BE2C (cell line): Measurements from ENCODE around the gene USP25.
"Not testable (repeated sequence)": the region's sequence is repeated elsewhere in the genome, so short reads cannot be mapped to it uniquely, and the experiment has no call there.

ENCODE experiments used
- DNase-seq: peaks from one replicate; pipeline ENCODE4 v3.0.0-alpha.2; 2020
- H3K27me3 ChIP-seq: fragments of 250-450 bp; sonication (Bioruptor Pico); 2 replicates; pipeline ENCODE4 v1.5.1; 2020; ENCODE audit warnings: mild to moderate bottlenecking
- H3K36me3 ChIP-seq: fragments of 250-450 bp; sonication (Bioruptor Pico); 2 replicates; pipeline ENCODE4 v1.5.1; 2020; ENCODE audit warnings: mild to moderate bottlenecking
- H3K4me1 ChIP-seq: fragments of 250-450 bp; sonication (Bioruptor Pico); 2 replicates; pipeline ENCODE4 v1.5.1; 2020
- H3K4me3 ChIP-seq: 2 replicates; pipeline ENCODE4 v1.5.1; 2011; ENCODE audit warnings: low read depth, low read length
- H3K9me3 ChIP-seq: fragments of 250-450 bp; sonication (Bioruptor Pico); 2 replicates; pipeline ENCODE4 v1.5.1; 2020
- CTCF ChIP-seq: IDR thresholded peaks from 2 replicates; pipeline ENCODE4 v1.5.1; 2012; ENCODE audit warnings: mild to moderate bottlenecking, low read depth, low read length

USP25 gene

DNA sequence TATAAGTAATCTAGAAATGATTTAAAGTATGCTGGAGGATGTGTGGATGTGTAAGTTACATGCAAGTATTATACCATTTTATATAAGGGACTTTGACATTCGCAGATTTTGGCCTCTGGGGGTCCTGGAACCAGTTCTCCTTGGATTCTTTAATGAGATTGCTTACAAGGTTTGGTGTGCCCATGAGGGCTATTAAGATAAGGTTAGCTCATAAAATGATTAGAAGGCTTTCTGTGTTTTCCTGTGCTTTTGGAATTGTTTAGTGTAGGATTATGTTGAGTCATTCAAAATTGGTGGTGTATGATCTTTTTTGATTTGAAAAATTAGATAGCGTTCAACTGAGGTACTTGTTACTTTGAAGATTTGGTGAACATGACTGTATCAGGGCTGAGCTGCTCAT is 5.6 kb downstream of the USP25 start:
- DNase-seq, result no peak
- H3K4me1 ChIP-seq, result no peaks in the 10 kb centered on the region; the same call in 1 of the 2 replicates
- H3K27me3 ChIP-seq, result no peaks in the 10 kb centered on the region; the same call in 1 of the 2 replicates
- no peaks in the 10 kb centered on the region for H3K36me3 ChIP-seq
- H3K4me3 ChIP-seq, result no peak overlapping the region
- no peak; the same call in 1 of the 2 replicates for TF ChIP-seq CTCF
- no peaks in the 10 kb centered on the region for H3K9me3 ChIP-seq

DNA sequence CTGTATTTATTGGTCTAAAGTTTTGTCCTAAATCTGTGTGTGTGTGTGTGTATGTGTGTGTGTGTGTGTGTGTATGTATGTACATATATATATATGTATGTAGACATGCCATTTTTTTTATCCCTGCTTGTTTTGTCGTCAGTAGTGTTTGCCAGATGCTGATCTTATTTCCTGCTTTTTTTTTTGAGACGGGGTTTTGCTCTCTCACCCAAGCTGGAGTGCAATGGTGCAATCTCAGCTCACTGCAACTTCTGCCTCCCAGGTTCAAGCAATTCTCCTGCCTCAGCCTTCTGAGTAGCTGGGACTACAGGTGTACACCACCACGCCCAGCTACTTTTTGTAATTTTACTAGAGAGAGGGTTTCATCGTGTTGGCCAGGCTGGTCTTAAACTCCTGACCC is 6.1 kb downstream of the USP25 start:
- not testable (repeated sequence) for H3K9me3 ChIP-seq, H3K4me3 ChIP-seq, H3K27me3 ChIP-seq, DNase-seq, H3K36me3 ChIP-seq, H3K4me1 ChIP-seq

- H3K9me3 ChIP-seq, H3K4me1 ChIP-seq, H3K36me3 ChIP-seq, H3K27me3 ChIP-seq, H3K4me3 ChIP-seq, DNase-seq: not testable (repeated sequence)
Observed at GRCh38 chr21:15738779-15739178, 9.0 kb downstream of the USP25 start.

GRCh38 chr21:15740383-15740782 is 10.6 kb downstream of the USP25 start:
- Histone ChIP-seq H3K36me3 (no peaks in the 10 kb centered on the region), H3K27me3 (no peaks in the 10 kb centered on the region), H3K9me3 (no peaks in the 10 kb centered on the region), H3K4me3 (no peak overlapping the region), H3K4me1 (no peaks in the 10 kb centered on the region; the same call in 1 of the 2 replicates)
- DNase-seq, result no peak
- no peak for TF ChIP-seq CTCF

GRCh38 chr21:15741510-15741909 is 11.7 kb downstream of the USP25 start:
- H3K36me3 ChIP-seq, result no peaks in the 10 kb centered on the region
- TF ChIP-seq CTCF, result no peak
- no peaks in the 10 kb centered on the region for H3K9me3 ChIP-seq
- no peak overlapping the region for H3K4me3 ChIP-seq
- H3K27me3 ChIP-seq, result no peaks in the 10 kb centered on the region
- DNase-seq, result no peak
- no peaks in the 10 kb centered on the region for H3K4me1 ChIP-seq

DNA sequence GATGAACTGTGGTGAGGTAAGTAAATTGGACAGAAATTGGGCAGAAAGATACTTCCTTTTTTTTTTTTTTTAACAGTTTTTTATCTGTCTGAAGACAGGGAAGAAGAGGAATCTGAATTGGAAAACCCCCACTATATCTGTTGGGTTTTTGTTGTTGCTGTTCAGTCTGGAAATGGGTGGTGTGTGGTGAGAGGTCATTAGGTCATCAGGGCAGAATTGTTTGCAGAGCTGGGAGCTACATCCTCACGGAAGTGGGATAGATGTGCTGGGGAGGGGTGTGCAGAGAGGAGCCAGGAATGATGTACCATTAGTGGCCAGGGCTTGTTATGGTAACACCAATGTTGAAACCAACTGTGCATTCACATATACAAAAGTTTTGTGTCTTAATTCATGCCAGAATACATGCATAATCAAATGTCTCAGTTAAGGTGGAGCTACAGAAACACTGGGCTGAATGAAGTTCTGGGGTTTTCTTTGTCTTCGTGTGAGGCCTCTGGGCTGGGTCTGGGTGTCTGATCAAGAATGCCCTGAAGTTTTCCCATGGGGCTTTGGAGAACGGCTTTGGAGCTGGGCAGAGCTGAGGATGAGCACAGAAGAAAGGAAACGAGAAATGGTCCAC is 12.4 kb downstream of the USP25 start:
- Histone ChIP-seq H3K9me3 (no peaks in the 10 kb centered on the region), H3K36me3 (no peaks in the 10 kb centered on the region), H3K27me3 (no peaks in the 10 kb centered on the region), H3K4me3 (no peak overlapping the region), H3K4me1 (no peaks in the 10 kb centered on the region)
- TF ChIP-seq CTCF, result no peak
- DNase-seq, result no peak

DNA sequence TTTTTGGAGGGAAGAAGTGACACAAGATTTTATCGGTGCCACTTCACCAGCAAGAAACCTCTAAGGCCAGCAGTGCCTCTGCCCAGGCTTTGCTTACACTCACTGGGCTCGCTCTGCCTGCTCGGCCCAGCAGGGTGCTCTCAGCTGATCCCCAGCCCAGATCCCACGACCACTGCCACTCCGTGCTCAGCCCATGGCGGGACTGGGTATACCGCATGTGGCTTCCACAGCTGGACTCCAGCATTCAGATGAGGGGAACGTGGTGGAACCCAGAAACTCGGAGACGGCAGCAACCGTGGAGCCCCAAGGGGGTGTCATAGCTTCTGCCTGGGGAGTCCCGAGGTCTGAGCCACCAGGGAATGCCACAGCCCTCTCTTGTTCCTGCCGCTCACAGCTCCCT is 12.9 kb downstream of the USP25 start:
- no peak for TF ChIP-seq CTCF
- DNase-seq, result no peak
- no peaks in the 10 kb centered on the region for H3K27me3 ChIP-seq
- no peaks in the 10 kb centered on the region for H3K36me3 ChIP-seq
- no peak overlapping the region for H3K4me3 ChIP-seq
- H3K9me3 ChIP-seq, result no peaks in the 10 kb centered on the region
- no peaks in the 10 kb centered on the region for H3K4me1 ChIP-seq
